Neuronal stem cell (in vitro differentiated cells): ENCODE measurements around the gene SERTAD2.

Source experiments
- DNase-seq: peaks from one replicate; pipeline ENCODE4 v3.0.0-alpha.2; 2013; ENCODE audit warnings: low spot score
- H2AFZ ChIP-seq: one replicate; pipeline ENCODE4 v1.6.1; 2013; ENCODE audit warnings: mild to moderate bottlenecking, low read length, inconsistent platforms
- H2AK5ac ChIP-seq: 2 replicates; pipeline ENCODE4 v1.6.1; 2013; ENCODE audit warnings: low read depth, mild to moderate bottlenecking, inconsistent platforms, low read length, moderate library complexity, mixed read lengths
- H2BK120ac ChIP-seq: 2 replicates; pipeline ENCODE4 v1.6.1; 2013; ENCODE audit warnings: low read depth, mild to moderate bottlenecking, inconsistent platforms, low read length, moderate library complexity, mixed read lengths
- H2BK12ac ChIP-seq: one replicate; pipeline ENCODE4 v1.6.1; 2013; ENCODE audit warnings: low read length, inconsistent platforms
- H2BK15ac ChIP-seq: 2 replicates; pipeline ENCODE4 v1.6.1; 2013; ENCODE audit warnings: mild to moderate bottlenecking, low read length, inconsistent platforms, mixed read lengths
- H2BK5ac ChIP-seq: one replicate; pipeline ENCODE4 v1.6.1; 2013; ENCODE audit warnings: inconsistent platforms, mild to moderate bottlenecking, low read length, moderate library complexity
- H3K14ac ChIP-seq: one replicate; pipeline ENCODE4 v1.6.1; 2013; ENCODE audit warnings: low read length, inconsistent platforms
- H3K18ac ChIP-seq: 2 replicates; pipeline ENCODE4 v1.6.1; 2013; ENCODE audit warnings: low read length, inconsistent platforms
- H3K23ac ChIP-seq: 2 replicates; pipeline ENCODE4 v1.6.1; 2013; ENCODE audit warnings: low read depth, mild to moderate bottlenecking, mixed read lengths, low read length, inconsistent platforms; ENCODE audit not compliant: poor library complexity
- H3K27ac ChIP-seq: replicated peaks from 3 replicates; pipeline ENCODE4 v1.5.1; 2013; ENCODE audit warnings: low read length, inconsistent platforms
- H3K27me3 ChIP-seq, 3 experiments: 2 replicates each; pipeline ENCODE4 v1.6.1; 2013; ENCODE audit warnings: low read length in 3 of 3, mild to moderate bottlenecking in 2 of 3, inconsistent platforms in 1 of 3, low read depth in 1 of 3, mixed read lengths in 1 of 3, moderate library complexity in 1 of 3; ENCODE audit not compliant: control insufficient read depth in 3 of 3, insufficient read depth in 3 of 3
- H3K36me3 ChIP-seq, 2 donors: replicated peaks in 1 of 2; 2 replicates each; pipeline ENCODE4 v1.6.1; 2013; ENCODE audit warnings: low read length in 2 of 2; ENCODE audit not compliant: control insufficient read depth in 2 of 2, insufficient read depth in 2 of 2
- H3K4ac ChIP-seq: 2 replicates; pipeline ENCODE4 v1.6.1; 2013; ENCODE audit warnings: inconsistent platforms, mild to moderate bottlenecking, low read length, moderate library complexity
- H3K4me1 ChIP-seq, 2 donors: 1 replicate in 1 of 2; 2 replicates in 1 of 2; pipeline ENCODE4 v1.6.1; 2013; ENCODE audit warnings: low read length in 2 of 2, low read depth in 1 of 2; ENCODE audit not compliant: control insufficient read depth in 2 of 2, insufficient read depth in 1 of 2
- H3K4me2 ChIP-seq: one replicate; pipeline ENCODE4 v1.6.1; 2013; ENCODE audit warnings: mild to moderate bottlenecking, low read length, inconsistent platforms; ENCODE audit not compliant: insufficient read depth, poor library complexity, severe bottlenecking
- H3K4me3 ChIP-seq, 2 donors: 2 replicates each; pipeline ENCODE4 v1.5.1; 2013; ENCODE audit warnings: low read length in 2 of 2, mild to moderate bottlenecking in 2 of 2, inconsistent platforms in 1 of 2, moderate library complexity in 1 of 2
- H3K79me1 ChIP-seq: one replicate; pipeline ENCODE4 v1.6.1; 2013; ENCODE audit warnings: low read depth, mild to moderate bottlenecking, inconsistent platforms, low read length, moderate library complexity
- H3K9ac ChIP-seq: one replicate; pipeline ENCODE4 v1.6.1; 2013; ENCODE audit warnings: mild to moderate bottlenecking, low read depth, low read length, inconsistent platforms; ENCODE audit not compliant: poor library complexity
- H3K9me3 ChIP-seq, 2 donors: replicated peaks in 1 of 2; 2 replicates each; pipeline versions ENCODE3 to v1.6.1; 2013; ENCODE audit warnings: low read length in 2 of 2, mild to moderate bottlenecking in 2 of 2, inconsistent platforms in 1 of 2, low read depth in 1 of 2, mixed read lengths in 1 of 2, moderate library complexity in 1 of 2; ENCODE audit not compliant: control insufficient read depth in 2 of 2, insufficient read depth in 1 of 2
- H4K8ac ChIP-seq: one replicate; pipeline ENCODE4 v1.6.1; 2013; ENCODE audit warnings: low read depth, mild to moderate bottlenecking, inconsistent platforms, low read length, moderate library complexity
- H4K91ac ChIP-seq: one replicate; pipeline ENCODE4 v1.6.1; 2013; ENCODE audit warnings: low read length, low read depth, mild to moderate bottlenecking, inconsistent platforms; ENCODE audit not compliant: poor library complexity
- WGBS, 2 donors: extraction: QIAGEN DNeasy Blood & Tissue Kit; methylation state at CpG; one replicate each; pipeline ENCODE4 v1.1.7; 2013; ENCODE audit warnings: missing lambda C conversion rate in 2 of 2, mixed read lengths in 1 of 2; ENCODE audit not compliant: insufficient read length in 2 of 2, insufficient replicate concordance in 1 of 2; ENCODE audit errors: extremely low coverage in 2 of 2; 5-methylcytosine and 5-hydroxymethylcytosine counted together

Gene SERTAD2

DNA sequence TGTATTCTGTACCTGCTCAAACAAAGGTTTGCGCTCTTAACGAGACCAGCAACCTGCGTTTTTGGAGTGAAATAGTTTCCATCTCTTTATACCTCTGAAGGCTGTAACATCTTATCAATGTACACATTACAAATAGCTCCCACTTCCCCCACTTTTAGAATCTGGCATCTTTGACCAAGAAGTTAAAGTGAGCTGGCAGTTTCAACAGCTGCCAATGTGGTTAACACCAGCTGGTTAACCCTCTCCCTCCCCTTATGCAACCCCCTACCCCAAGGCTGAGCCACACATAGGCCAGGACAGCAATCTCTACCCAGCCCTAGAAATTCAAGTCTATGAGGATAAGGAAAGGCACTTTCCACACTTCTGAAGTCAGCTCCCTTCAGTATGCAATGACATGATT, 2.2 kb upstream of the SERTAD2 start:
- Histone ChIP-seq H2AFZ (no peak overlapping the region), H3K27ac (no peak overlapping the region), H2BK15ac (no peak overlapping the region), H3K27me3 (no peaks in the 10 kb centered on the region), H3K9me3 (no peaks in the 10 kb centered on the region), H4K91ac (no peak overlapping the region), H3K36me3 (no peaks in the 10 kb centered on the region), H2AK5ac (no peak overlapping the region), H3K4ac (no peak overlapping the region), H2BK12ac (no peak overlapping the region), H3K79me1 (no peaks in the 10 kb centered on the region), H3K4me3 (no peak overlapping the region), H3K4me2 (no peak overlapping the region), H3K23ac (no peak overlapping the region), H3K18ac (no peak overlapping the region), H2BK5ac (no peak overlapping the region), H3K14ac (no peak overlapping the region), H2BK120ac (no peak overlapping the region), H3K9ac (no peak overlapping the region), H3K4me1 (peaks cover 3 to 22% of the 10 kb centered on the region in 2 donors), H4K8ac (no peak overlapping the region)
- no CpG with 5 or more reads among the region's 3 CpGs for WGBS, 2 donors
- DNase-seq = no peak

DNA sequence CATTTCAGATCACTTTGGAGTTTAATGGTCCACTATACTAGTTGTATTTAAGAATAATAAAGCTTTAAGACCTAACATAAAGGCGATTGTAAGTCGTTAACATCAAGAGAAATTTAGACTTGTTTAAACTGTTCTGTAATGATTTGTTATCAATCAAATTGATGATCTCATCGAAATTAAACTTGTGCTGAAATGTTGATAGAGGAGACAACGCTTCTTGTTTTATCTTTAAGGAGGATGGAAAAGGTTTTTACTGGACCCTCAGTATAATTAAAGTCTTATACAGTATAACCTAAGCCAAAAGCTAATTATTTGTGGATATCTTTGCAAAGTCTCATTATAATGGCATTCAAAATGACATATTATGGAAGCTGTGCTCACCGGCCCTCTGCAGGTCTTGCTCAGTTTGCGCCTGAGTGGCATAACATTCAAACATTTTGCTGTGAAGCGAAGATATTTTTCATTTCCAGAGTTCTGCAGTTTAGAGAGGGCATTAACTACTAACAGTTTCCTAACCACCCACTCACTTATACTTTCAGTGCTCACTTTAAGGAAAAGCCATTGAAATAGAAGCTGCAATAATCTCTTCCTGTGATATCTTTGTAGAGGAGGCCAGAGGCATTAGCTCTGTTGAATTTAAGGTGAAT, 1.4 kb upstream of the SERTAD2 start:
- H4K8ac ChIP-seq = no peak overlapping the region
- H3K4me2 ChIP-seq = peak overlapping the region; percentile 88
- H2BK12ac ChIP-seq = no peak overlapping the region
- H3K4me3 ChIP-seq = peak overlapping the region in 1 of 2 donors; percentile 74
- no peak overlapping the region for H2BK120ac ChIP-seq
- H3K9me3 ChIP-seq = no peaks in the 10 kb centered on the region
- H2AK5ac ChIP-seq = no peak overlapping the region
- no peak overlapping the region for H3K9ac ChIP-seq
- no peak overlapping the region for H3K4ac ChIP-seq
- no peak overlapping the region for H3K18ac ChIP-seq
- peak overlapping the region; percentile 27 for H2AFZ ChIP-seq
- peaks cover 8 to 30% of the 10 kb centered on the region in 2 donors for H3K4me1 ChIP-seq
- H4K91ac ChIP-seq = no peak overlapping the region
- no peak overlapping the region for H3K23ac ChIP-seq
- H3K27me3 ChIP-seq = no peaks in the 10 kb centered on the region
- WGBS, 2 donors = no CpG with 5 or more reads among the region's 7 CpGs
- H3K36me3 ChIP-seq = no peaks in the 10 kb centered on the region
- no peak overlapping the region for H3K27ac ChIP-seq
- H2BK15ac ChIP-seq = no peak overlapping the region
- DNase-seq = no peak
- H3K14ac ChIP-seq = no peak overlapping the region
- no peaks in the 10 kb centered on the region for H3K79me1 ChIP-seq
- H2BK5ac ChIP-seq = no peak overlapping the region

DNA sequence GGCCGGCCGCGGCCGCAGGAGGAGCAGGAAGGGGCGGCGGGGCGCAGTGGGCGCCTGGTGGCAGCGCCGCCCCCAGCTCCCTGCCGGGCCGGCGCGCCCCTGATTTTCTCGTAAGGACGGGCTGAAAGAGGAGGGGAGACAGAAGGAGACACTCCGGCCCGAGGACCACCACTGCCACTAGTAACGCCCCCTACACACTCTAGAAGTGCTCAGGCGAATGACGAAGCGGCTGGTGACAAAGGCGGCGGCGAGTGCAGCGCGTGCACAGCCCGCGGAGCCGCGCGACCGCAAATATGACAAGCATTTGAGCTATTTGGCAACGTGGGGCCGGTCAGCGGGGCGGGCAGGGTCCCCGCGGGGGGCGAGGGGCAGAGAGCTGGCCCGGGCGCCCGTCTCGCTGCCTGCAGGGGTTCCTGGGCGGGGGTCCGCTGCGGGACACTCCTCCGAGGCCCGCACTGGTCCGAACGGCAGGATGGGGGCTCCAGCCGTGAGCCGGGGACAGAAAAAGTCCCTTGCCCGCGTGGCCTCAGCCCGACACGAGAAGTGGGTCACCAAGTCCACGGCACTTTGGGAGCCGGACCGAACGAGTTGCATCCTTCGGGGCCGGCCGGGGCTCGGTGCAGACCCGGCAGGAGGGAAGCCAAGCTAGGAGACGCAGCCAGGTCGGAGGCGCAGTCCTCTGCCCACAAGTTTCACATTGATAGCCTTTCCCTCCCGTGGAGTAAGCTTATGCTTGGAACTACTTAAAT, 524 bp upstream of the SERTAD2 start:
- peak overlapping the region; percentile 73 for H2BK120ac ChIP-seq
- H2BK5ac ChIP-seq = peak overlapping the region; percentile 96
- H2BK15ac ChIP-seq = peak overlapping the region; percentile 93
- peak overlapping the region; percentile 48 for H2BK12ac ChIP-seq
- peak overlapping the region; percentile 50 for H4K91ac ChIP-seq
- H3K14ac ChIP-seq = peak overlapping the region; percentile 83
- no peaks in the 10 kb centered on the region for H3K36me3 ChIP-seq
- H4K8ac ChIP-seq = no peak overlapping the region
- peak overlapping the region; percentile 96 for H3K9ac ChIP-seq
- peak overlapping the region; percentile 99 for H3K18ac ChIP-seq
- H3K23ac ChIP-seq = peak overlapping the region; percentile 75
- H3K27me3 ChIP-seq = no peaks in the 10 kb centered on the region
- peaks cover 13 to 38% of the 10 kb centered on the region in 2 donors for H3K4me1 ChIP-seq
- H3K9me3 ChIP-seq = no peaks in the 10 kb centered on the region
- H3K4me2 ChIP-seq = peak overlapping the region; percentile 88
- peak; percentile 89 for DNase-seq
- H2AFZ ChIP-seq = peak overlapping the region; percentile 93
- H3K4me3 ChIP-seq = peak overlapping the region; percentile 74 to 83
- H3K27ac ChIP-seq = peak overlapping the region; percentile 98
- no peaks in the 10 kb centered on the region for H3K79me1 ChIP-seq
- H2AK5ac ChIP-seq = peak overlapping the region; percentile 70
- no CpG with 5 or more reads among the region's 70 CpGs for WGBS, 2 donors
- no peak overlapping the region for H3K4ac ChIP-seq
